OCI-LY3 (cell line): ENCODE results near the gene FIBP.

ENCODE experiments used
- CTCF ChIP-seq: fragments of 200-600, 300-600 bp; sonication (generic); IDR thresholded peaks from 2 replicates; pipeline ENCODE4 v1.5.1; 2014; ENCODE audit warnings: antibody characterized with exemption, low read length, low read depth
- EZH2phosphoT487 ChIP-seq: fragments of 200-600 bp; shearing (Covaris generic); IDR thresholded peaks from 2 replicates; pipeline ENCODE4 v1.6.1; 2018; ENCODE audit warnings: antibody characterized with exemption, mixed run types, low read depth

DNA sequence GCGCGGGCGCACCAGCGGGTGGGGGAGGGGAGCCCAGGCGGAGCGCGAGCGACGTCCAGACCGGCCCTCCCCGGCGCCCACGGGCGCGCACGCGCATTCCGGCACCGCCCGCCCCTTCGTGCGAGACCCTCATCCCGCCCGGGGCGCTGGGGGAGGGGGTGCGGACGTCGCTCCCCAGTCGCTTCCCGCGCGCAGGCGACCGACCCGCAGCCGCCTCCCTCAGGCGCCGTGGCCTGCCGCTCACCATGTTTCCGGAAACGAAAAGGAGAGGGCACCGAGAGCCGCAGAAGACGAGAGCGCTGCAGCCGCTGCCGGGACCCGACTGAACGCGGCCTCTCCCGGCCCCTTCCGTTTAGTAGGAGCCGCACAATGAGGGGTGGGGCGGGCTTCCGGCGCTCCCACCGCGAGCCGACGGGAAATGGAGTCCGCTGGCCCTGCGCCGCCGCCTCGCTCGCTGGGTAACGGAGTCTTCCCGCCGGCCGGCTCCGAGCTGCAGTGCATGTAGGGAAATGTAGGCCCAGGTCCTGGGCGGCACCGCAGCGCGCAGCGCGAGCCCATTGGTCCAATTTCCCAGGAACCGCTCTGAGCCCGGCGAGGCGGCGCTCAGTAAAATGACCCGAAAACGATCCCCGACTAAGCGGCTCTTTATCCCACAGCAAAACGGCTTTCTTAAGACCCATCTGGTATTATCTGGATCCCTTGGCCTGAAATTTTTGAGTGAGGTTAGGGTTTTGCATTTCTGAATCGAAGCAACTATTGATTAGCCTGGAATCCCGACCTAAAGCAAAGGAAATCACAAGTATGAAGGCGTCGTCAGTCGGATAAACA, 30.2 kb downstream of the FIBP start, which contains the start of gene CFL1:
- TF ChIP-seq CTCF (no peak), EZH2phosphoT487 (no peak)
